ENCODE measurements around the gene MAGEF1. TPM values are rescaled to one million over a fixed set of nuclear protein-coding genes. Genes with fewer than 3 reads are reported as not detected.
A peak's percentile ranks its signal among the peaks of the same experiment; 100 is the strongest.

MAGEF1 gene
- total and polyA plus RNA-seq, 11 donors: 24.7 to 36.4 (median 31.8) TPM

GRCh38 chr3:184734903-184735701 lies 23.2 kb upstream of the MAGEF1 start:
- intact Hi-C loops (cut with DNase I): loop anchor here in 3 of 10 donors (5.0 kb wide), 1 partner anchor 37 kb away; no protein-coding TSS in a partner anchor
- Histone ChIP-seq H3K27me3 (no peaks in the 10 kb centered on the region), H3K36me3 (no peaks in the 10 kb centered on the region), H3K9me3 (no peaks in the 10 kb centered on the region), H3K4me3 (no peak overlapping the region), H3K27ac (no peak overlapping the region), H3K4me1 (peaks cover 0 to 9% (median 0%) of the 10 kb centered on the region in 12 donors)
- ATAC-seq (no peak), DNase-seq (peak in 1 of 5 donors; percentile 11)
- WGBS, 4 donors: 86 to 91% (median 90%) methylated on average over 14 of the region's 14 CpGs
- TF ChIP-seq CTCF (IDR thresholded peaks at IDR 0.05): no peak
- TF ChIP-seq POLR2A (IDR thresholded peaks at IDR 0.05): no peak

DNA sequence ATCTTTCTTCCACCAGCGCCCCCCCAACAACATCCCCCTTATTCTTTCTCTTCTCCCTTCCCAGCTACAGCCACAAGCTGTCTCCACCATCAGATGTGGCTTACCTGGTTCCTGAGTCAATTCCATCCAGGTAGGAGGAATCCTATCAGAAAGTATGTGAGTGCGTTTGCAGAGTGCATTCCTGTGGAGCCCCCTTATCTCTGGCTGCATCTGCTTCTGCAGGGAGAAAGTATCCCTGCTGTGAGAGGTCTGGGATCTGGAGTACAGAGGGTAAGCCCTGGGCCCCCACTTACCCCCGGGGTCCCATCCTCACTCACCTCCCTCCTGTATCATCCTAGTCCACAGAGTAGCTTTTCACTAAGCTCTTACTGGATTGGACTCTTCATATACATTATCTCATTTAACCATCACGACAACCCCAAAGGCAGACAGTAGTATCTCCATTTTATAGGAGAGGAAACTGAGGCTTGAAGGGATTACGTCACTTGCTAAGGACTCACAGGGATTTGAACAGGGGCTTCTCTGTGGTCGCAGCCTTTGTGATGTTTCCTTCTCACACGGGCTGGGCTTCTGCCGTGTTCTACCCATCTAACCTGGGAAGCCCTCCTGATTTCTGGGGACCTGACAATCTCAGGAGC lies 22.2 kb upstream of the MAGEF1 start:
- Histone ChIP-seq H3K4me3 (no peak overlapping the region), H3K27ac (no peak overlapping the region), H3K4me1 (peaks cover 0 to 9% (median 0%) of the 10 kb centered on the region in 12 donors), H3K36me3 (no peaks in the 10 kb centered on the region), H3K9me3 (no peaks in the 10 kb centered on the region), H3K27me3 (no peaks in the 10 kb centered on the region)
- intact Hi-C loops (cut with DNase I): loop anchor here in 2 of 10 donors (5.0 kb wide), 1 partner anchor 38 kb away; no protein-coding TSS in a partner anchor
- 84 to 88% (median 87%) methylated on average over 8 of the region's 8 CpGs for WGBS, 4 donors
- peak in 1 of 5 donors; percentile 5 for DNase-seq
- no peak for ATAC-seq
- no peak for TF ChIP-seq CTCF (IDR thresholded peaks at IDR 0.05)
- no peak for TF ChIP-seq POLR2A (IDR thresholded peaks at IDR 0.05)

GRCh38 chr3:184733181-184733580 lies 21.3 kb upstream of the MAGEF1 start:
- no peak for ATAC-seq
- peaks cover 0 to 6% (median 0%) of the 10 kb centered on the region in 12 donors for H3K4me1 ChIP-seq
- no peak for TF ChIP-seq CTCF (IDR thresholded peaks at IDR 0.05)
- TF ChIP-seq POLR2A (IDR thresholded peaks at IDR 0.05): no peak
- intact Hi-C loops (cut with DNase I): loop anchor here in 2 of 10 donors (5.0 kb wide), 1 partner anchor 39 kb away; no protein-coding TSS in a partner anchor
- no peak overlapping the region for H3K4me3 ChIP-seq
- H3K27me3 ChIP-seq: no peaks in the 10 kb centered on the region
- peak in 1 of 5 donors; percentile 9 for DNase-seq
- no peaks in the 10 kb centered on the region for H3K36me3 ChIP-seq
- no peaks in the 10 kb centered on the region for H3K9me3 ChIP-seq
- H3K27ac ChIP-seq: no peak overlapping the region
- WGBS, 4 donors: 89 to 98% (median 92%) methylated on average over 4 of the region's 4 CpGs
